GM12878 (cell line): ENCODE results near the gene HBB. TPM values are rescaled to one million over a fixed set of nuclear protein-coding genes. Genes with fewer than 3 reads are reported as not detected.

Experiments
- ATAC-seq: fragments of 200-7000 bp; cut with Tn5 transposase; 3 replicates; pipeline ENCODE4 v1.9.1; 2020; ENCODE audit warnings: mild to moderate bottlenecking, moderate library complexity
- BruUV-seq: library from RNA; stranded (reverse); fragments of 400-500 nt; replicated peaks from 2 replicates; lab custom pipeline; 2021; lab: Mats Ljungman, UMichigan
- CTCF ChIA-PET: fragments of 300-600 bp; sonication (Branson Sonifier 250); formaldehyde crosslinking; extraction: SDS; loops from one replicate; lab custom pipeline; 2021; ENCODE audit warnings: inconsistent platforms; lab: Yijun Ruan, JAX
- POLR2A ChIA-PET: fragments of 350-600 bp; formaldehyde crosslinking; extraction: SDS; loops from one replicate; lab custom pipeline; 2021; ENCODE audit warnings: inconsistent platforms; lab: Charles Lee
- RAD21 ChIA-PET: fragments of 300-600 bp; sonication (Branson Sonifier 250); formaldehyde crosslinking; loops from one replicate; lab custom pipeline; 2023; ENCODE audit warnings: antibody characterized with exemption; ENCODE audit not compliant: unreplicated experiment; lab: Charles Lee
- SMC1A ChIA-PET: fragments of 300-600 bp; sonication (Branson Sonifier 250); formaldehyde crosslinking; loops from one replicate; lab custom pipeline; 2023; ENCODE audit not compliant: unreplicated experiment, uncharacterized antibody; lab: Charles Lee
- DNase-seq: peaks from one replicate; pipeline ENCODE4 v3.0.0-alpha.2; 2011; ENCODE audit warnings: low read depth, low spot score
- FAIRE-seq: peaks from 3 replicates; lab custom pipeline; 2011; peaks lifted over from hg19 to GRCh38; lab: Jason Lieb, UNC
- H2AFZ ChIP-seq: 2 replicates; pipeline ENCODE4 v1.6.0; 2011; ENCODE audit warnings: low read depth, low read length, control low read depth; ENCODE audit not compliant: control insufficient read depth
- H3K27ac ChIP-seq: 2 replicates; pipeline ENCODE4 v1.5.1; 2011; ENCODE audit warnings: control low read depth; ENCODE audit not compliant: control insufficient read depth, insufficient read depth
- H3K27me3 ChIP-seq, 2 experiments: replicated peaks in 1 of 2; 2 replicates each; pipeline versions ENCODE4 v1.6.0 to v1.6.1; 2011; ENCODE audit warnings: low read length in 1 of 2; ENCODE audit not compliant: control insufficient read depth in 2 of 2, insufficient read depth in 2 of 2
- H3K36me3 ChIP-seq, 2 experiments: 2 replicates each; pipeline ENCODE4 v1.5.1; 2011; ENCODE audit warnings: low read length in 1 of 2; ENCODE audit not compliant: control insufficient read depth in 2 of 2, insufficient read depth in 2 of 2
- H3K4me1 ChIP-seq: 2 replicates; pipeline ENCODE4 v1.6.1; 2011; ENCODE audit warnings: mild to moderate bottlenecking, low read length, moderate library complexity, mixed read lengths; ENCODE audit not compliant: control insufficient read depth, insufficient read depth
- H3K4me2 ChIP-seq: 2 replicates; pipeline ENCODE4 v1.6.0; 2011; ENCODE audit warnings: control low read depth; ENCODE audit not compliant: control insufficient read depth, insufficient read depth
- H3K4me3 ChIP-seq: fragments of 200-600 bp; sonication (generic); 2 replicates; pipeline ENCODE4 v1.5.1; 2016
- H3K79me2 ChIP-seq: 2 replicates; pipeline ENCODE4 v1.6.0; 2011; ENCODE audit warnings: low read length; ENCODE audit not compliant: control insufficient read depth, insufficient read depth
- H3K9ac ChIP-seq: 2 replicates; pipeline ENCODE4 v1.8.0; 2011; ENCODE audit warnings: low read length, control low read depth, mixed read lengths; ENCODE audit not compliant: control insufficient read depth, insufficient read depth
- H3K9me3 ChIP-seq: replicated peaks from 3 replicates; pipeline ENCODE4 v1.5.1; 2011; ENCODE audit warnings: mild to moderate bottlenecking, low read length; ENCODE audit not compliant: control insufficient read depth, insufficient read depth
- H4K20me1 ChIP-seq: 2 replicates; pipeline ENCODE4 v1.6.0; 2011; ENCODE audit not compliant: control insufficient read depth, insufficient read depth
- BMI1 ChIP-seq: fragments of 450-650 bp; IDR thresholded peaks from 2 replicates; pipeline ENCODE4 v1.6.1; 2016; ENCODE audit warnings: mild to moderate bottlenecking, moderate library complexity, borderline replicate concordance
- CHD1 ChIP-seq: IDR thresholded peaks from 2 replicates; pipeline ENCODE4 v1.6.1; 2012; ENCODE audit warnings: low read depth, low read length, improper control_type of control experiment
- DPF2 ChIP-seq: fragments of 450-650 bp; IDR thresholded peaks from 2 replicates; pipeline ENCODE4 v1.6.1; 2017; ENCODE audit warnings: mild to moderate bottlenecking
- EZH2 ChIP-seq: IDR thresholded peaks from 2 replicates; pipeline ENCODE4 v1.6.1; 2012; ENCODE audit warnings: low read depth, mild to moderate bottlenecking, control low read depth, inconsistent platforms, low read length, borderline replicate concordance; ENCODE audit not compliant: control insufficient read depth
- FOXM1 ChIP-seq: IDR thresholded peaks from 2 replicates; pipeline ENCODE4 v1.6.1; 2012; ENCODE audit warnings: low read depth, mild to moderate bottlenecking, inconsistent platforms, low read length, moderate library complexity
- NFYA ChIP-seq: IDR thresholded peaks from 2 replicates; pipeline ENCODE4 v1.6.1; 2011; ENCODE audit warnings: low read depth, mild to moderate bottlenecking, low read length, improper control_type of control experiment, borderline replicate concordance
- TBL1XR1 ChIP-seq: IDR thresholded peaks from 2 replicates; pipeline ENCODE4 v1.6.1; 2012; ENCODE audit warnings: low read depth, low read length, improper control_type of control experiment
- TCF7 ChIP-seq: IDR thresholded peaks from 2 replicates; pipeline ENCODE4 v1.6.1; 2014; ENCODE audit warnings: antibody characterized with exemption, borderline replicate concordance
- WRNIP1 ChIP-seq: IDR thresholded peaks from 2 replicates; pipeline ENCODE4 v1.6.1; 2011; ENCODE audit warnings: low read depth, low read length, improper control_type of control experiment, borderline replicate concordance
- ZSCAN29 ChIP-seq: fragments of 450-650 bp; IDR thresholded peaks from 2 replicates; pipeline ENCODE4 v1.6.1; 2017; ENCODE audit warnings: mild to moderate bottlenecking, moderate library complexity
- ZZZ3 ChIP-seq: IDR thresholded peaks from 2 replicates; pipeline ENCODE4 v1.6.1; 2011; ENCODE audit warnings: low read depth; ENCODE audit not compliant: control insufficient read depth, insufficient read length
- WGBS: methylation state at CpG from one replicate; pipeline ENCODE4 v1.1.6; 2016; ENCODE audit warnings: low lambda C conversion rate; ENCODE audit not compliant: insufficient replicate concordance, insufficient coverage; ENCODE audit errors: missing lambda C conversion rate; 5-methylcytosine and 5-hydroxymethylcytosine counted together
- in situ Hi-C: fragments of 300-500 bp; cut with MboI; formaldehyde crosslinking; loops from 9 replicates; pipeline ENCODE4 v1.14.3; 2018; ENCODE audit warnings: mixed read lengths
- intact Hi-C: fragments of 100-400 bp; cut with micrococcal nuclease; formaldehyde crosslinking; loops from one replicate; pipeline ENCODE4 v1.14.2; 2022; ENCODE audit not compliant: unreplicated experiment
- polyA plus RNA-seq, 11 experiments: library from polyadenylated mRNA; depleted of rRNA in 4 of 11; unstranded in 6 of 11; stranded (reverse) in 5 of 11; fragments of >200 nt; fragmentation: Nextera tagmentation in 4 of 11; fragmentation: Illumina TruSeq in 1 of 11; extraction: Ambion mirVana in 4 of 11; extraction: Trizol in 1 of 11; gene quantifications; 1 replicate in 1 of 11; 2 replicates in 10 of 11; pipeline versions ENCODE4 v1.2.1 to v1.2.3, GENCODE V29; 2011 to 2016; ENCODE audit warnings: inconsistent platforms in 2 of 11, missing spikeins in 2 of 11, low read depth in 1 of 11
- total RNA-seq, 4 experiments: library from RNA; depleted of rRNA in 3 of 4; stranded (reverse); fragments of >200 nt in 3 of 4; fragmentation: Illumina TruSeq in 1 of 4; extraction: Trizol in 1 of 4; gene quantifications; 2 replicates each; pipeline versions ENCODE4 v1.2.1 to v1.2.3, GENCODE V29; 2013 to 2021
- TF ChIP-seq, protein P1 (sequence below): IDR thresholded peaks from 2 replicates; pipeline ENCODE4 v1.6.1; 2011; ENCODE audit warnings: borderline replicate concordance, low read depth, mild to moderate bottlenecking, moderate library complexity, mixed read lengths, low read length; ENCODE audit not compliant: insufficient read depth; ENCODE audit errors: extremely low read length
- TF ChIP-seq, protein P2 (sequence below): fragments of 450-650 bp; IDR thresholded peaks from 2 replicates; pipeline ENCODE4 v1.6.1; 2016; ENCODE audit warnings: mild to moderate bottlenecking
- TF ChIP-seq, protein P3 (sequence below): fragments of 450-650 bp; IDR thresholded peaks from 2 replicates; pipeline ENCODE4 v1.6.1; 2018; ENCODE audit warnings: borderline replicate concordance, mild to moderate bottlenecking; ENCODE audit not compliant: partially characterized antibody
- TF ChIP-seq, protein P4 (sequence below): fragments of 450-650 bp; IDR thresholded peaks from 2 replicates; pipeline ENCODE4 v1.6.1; 2017; ENCODE audit warnings: borderline replicate concordance

HBB gene
- total and polyA plus RNA-seq, 10 of the 15 experiments (the other 5 are each of a cell fraction or from before 2014, with no cell fraction given): 0.36 TPM; not detected in 9

DNA sequence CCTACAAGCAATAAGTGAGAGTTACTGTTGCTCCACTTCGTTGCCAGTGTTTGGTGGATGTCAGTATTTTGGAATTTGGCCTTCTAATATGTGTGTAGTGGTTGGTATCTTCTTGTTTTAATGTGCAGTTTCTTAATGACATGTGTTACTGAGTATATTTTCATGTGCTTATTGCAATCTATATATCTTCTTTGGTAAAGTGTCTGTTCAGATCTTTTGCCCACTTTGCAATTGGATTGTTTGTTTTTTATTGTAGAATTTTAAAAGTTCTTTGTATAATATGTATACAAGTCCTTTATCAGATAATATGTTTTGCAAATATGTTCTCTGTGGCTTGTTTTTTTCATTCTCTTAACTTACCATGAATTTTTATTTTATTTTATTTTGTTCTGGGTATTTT is 34.1 kb downstream of the HBB start:
- no peak overlapping the region for H3K27ac ChIP-seq
- ATAC-seq (no peak), FAIRE-seq (no peak), DNase-seq (no peak)
- POLR2A ChIA-PET: interaction anchor here (0.6 kb wide), 1 partner anchor 477 kb away, joined by 5 read pairs; no protein-coding TSS in a partner anchor
- H3K79me2 ChIP-seq: no peaks in the 10 kb centered on the region
- H3K4me1 ChIP-seq: no peaks in the 10 kb centered on the region
- RAD21 ChIA-PET: no interaction called here
- no TSS peak for BruUV-seq
- 0% methylated on average over 1 of the region's 1 CpG for WGBS
- SMC1A ChIA-PET: no interaction called here
- in situ Hi-C loops: no loop called here
- no peaks in the 10 kb centered on the region for H3K36me3 ChIP-seq
- TF ChIP-seq CHD1: no peak
- TF ChIP-seq, protein P1, sequence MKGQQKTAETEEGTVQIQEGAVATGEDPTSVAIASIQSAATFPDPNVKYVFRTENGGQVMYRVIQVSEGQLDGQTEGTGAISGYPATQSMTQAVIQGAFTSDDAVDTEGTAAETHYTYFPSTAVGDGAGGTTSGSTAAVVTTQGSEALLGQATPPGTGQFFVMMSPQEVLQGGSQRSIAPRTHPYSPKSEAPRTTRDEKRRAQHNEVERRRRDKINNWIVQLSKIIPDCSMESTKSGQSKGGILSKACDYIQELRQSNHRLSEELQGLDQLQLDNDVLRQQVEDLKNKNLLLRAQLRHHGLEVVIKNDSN: no peak
- no peak for TF ChIP-seq NFYA
- TF ChIP-seq TBL1XR1: no peak
- no peak for TF ChIP-seq ZZZ3
- TF ChIP-seq WRNIP1: no peak
- no peak for TF ChIP-seq TCF7
- TF ChIP-seq DPF2: no peak
- no peak for TF ChIP-seq FOXM1
- TF ChIP-seq, protein P2, sequence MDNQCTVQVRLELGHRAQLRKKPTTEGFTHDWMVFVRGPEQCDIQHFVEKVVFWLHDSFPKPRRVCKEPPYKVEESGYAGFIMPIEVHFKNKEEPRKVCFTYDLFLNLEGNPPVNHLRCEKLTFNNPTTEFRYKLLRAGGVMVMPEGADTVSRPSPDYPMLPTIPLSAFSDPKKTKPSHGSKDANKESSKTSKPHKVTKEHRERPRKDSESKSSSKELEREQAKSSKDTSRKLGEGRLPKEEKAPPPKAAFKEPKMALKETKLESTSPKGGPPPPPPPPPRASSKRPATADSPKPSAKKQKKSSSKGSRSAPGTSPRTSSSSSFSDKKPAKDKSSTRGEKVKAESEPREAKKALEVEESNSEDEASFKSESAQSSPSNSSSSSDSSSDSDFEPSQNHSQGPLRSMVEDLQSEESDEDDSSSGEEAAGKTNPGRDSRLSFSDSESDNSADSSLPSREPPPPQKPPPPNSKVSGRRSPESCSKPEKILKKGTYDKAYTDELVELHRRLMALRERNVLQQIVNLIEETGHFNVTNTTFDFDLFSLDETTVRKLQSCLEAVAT: no peak
- TF ChIP-seq, protein P3, sequence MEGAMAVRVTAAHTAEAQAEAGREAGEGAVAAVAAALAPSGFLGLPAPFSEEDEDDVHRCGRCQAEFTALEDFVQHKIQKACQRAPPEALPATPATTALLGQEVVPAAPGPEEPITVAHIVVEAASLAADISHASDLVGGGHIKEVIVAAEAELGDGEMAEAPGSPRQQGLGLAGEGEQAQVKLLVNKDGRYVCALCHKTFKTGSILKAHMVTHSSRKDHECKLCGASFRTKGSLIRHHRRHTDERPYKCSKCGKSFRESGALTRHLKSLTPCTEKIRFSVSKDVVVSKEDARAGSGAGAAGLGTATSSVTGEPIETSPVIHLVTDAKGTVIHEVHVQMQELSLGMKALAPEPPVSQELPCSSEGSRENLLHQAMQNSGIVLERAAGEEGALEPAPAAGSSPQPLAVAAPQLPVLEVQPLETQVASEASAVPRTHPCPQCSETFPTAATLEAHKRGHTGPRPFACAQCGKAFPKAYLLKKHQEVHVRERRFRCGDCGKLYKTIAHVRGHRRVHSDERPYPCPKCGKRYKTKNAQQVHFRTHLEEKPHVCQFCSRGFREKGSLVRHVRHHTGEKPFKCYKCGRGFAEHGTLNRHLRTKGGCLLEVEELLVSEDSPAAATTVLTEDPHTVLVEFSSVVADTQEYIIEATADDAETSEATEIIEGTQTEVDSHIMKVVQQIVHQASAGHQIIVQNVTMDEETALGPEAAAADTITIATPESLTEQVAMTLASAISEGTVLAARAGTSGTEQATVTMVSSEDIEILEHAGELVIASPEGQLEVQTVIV: no peak
- no peak for TF ChIP-seq BMI1
- TF ChIP-seq ZSCAN29: no peak
- TF ChIP-seq EZH2: no peak
- TF ChIP-seq, protein P4, sequence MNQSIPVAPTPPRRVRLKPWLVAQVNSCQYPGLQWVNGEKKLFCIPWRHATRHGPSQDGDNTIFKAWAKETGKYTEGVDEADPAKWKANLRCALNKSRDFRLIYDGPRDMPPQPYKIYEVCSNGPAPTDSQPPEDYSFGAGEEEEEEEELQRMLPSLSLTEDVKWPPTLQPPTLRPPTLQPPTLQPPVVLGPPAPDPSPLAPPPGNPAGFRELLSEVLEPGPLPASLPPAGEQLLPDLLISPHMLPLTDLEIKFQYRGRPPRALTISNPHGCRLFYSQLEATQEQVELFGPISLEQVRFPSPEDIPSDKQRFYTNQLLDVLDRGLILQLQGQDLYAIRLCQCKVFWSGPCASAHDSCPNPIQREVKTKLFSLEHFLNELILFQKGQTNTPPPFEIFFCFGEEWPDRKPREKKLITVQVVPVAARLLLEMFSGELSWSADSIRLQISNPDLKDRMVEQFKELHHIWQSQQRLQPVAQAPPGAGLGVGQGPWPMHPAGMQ: no peak
- H3K4me2 ChIP-seq: no peak overlapping the region
- H2AFZ ChIP-seq: no peak overlapping the region
- CTCF ChIA-PET: no interaction called here
- H3K9ac ChIP-seq: no peak overlapping the region
- intact Hi-C loops: no loop called here
- no peaks in the 10 kb centered on the region for H4K20me1 ChIP-seq
- H3K27me3 ChIP-seq: no peaks in the 10 kb centered on the region
- H3K9me3 ChIP-seq: no peaks in the 10 kb centered on the region
- no peak overlapping the region for H3K4me3 ChIP-seq
